H9 (cell line): ENCODE measurements around the gene LGR5. TPM values are rescaled to one million over a fixed set of nuclear protein-coding genes. Genes with fewer than 3 reads are reported as not detected.

ENCODE experiments used
- DNase-seq: peaks from one replicate; pipeline ENCODE4 v3.0.0-alpha.2; 2017
- H2AFZ ChIP-seq: one replicate; pipeline ENCODE4 v1.6.1; 2013; ENCODE audit warnings: mild to moderate bottlenecking, low read length, control low read depth, moderate library complexity
- H2AK5ac ChIP-seq: 2 replicates; pipeline ENCODE4 v1.6.1; 2013; ENCODE audit warnings: low read length, control low read depth, mixed read lengths; ENCODE audit not compliant: insufficient read length
- H2BK120ac ChIP-seq: one replicate; pipeline ENCODE4 v1.6.1; 2013; ENCODE audit warnings: low read depth, mild to moderate bottlenecking, low read length, control low read depth, inconsistent platforms; ENCODE audit not compliant: poor library complexity, severe bottlenecking
- H2BK12ac ChIP-seq: 2 replicates; pipeline ENCODE4 v1.6.1; 2013; ENCODE audit warnings: low read length, control low read depth, mixed read lengths, low read depth; ENCODE audit not compliant: insufficient read length
- H2BK15ac ChIP-seq: 2 replicates; pipeline ENCODE4 v1.6.1; 2013; ENCODE audit warnings: low read depth, low read length, control low read depth
- H2BK20ac ChIP-seq: one replicate; pipeline ENCODE4 v1.6.1; 2013; ENCODE audit warnings: low read depth, mild to moderate bottlenecking, low read length, control low read depth, inconsistent platforms; ENCODE audit not compliant: poor library complexity, severe bottlenecking
- H2BK5ac ChIP-seq: 2 replicates; pipeline ENCODE4 v1.6.1; 2013; ENCODE audit warnings: low read length, control low read depth, mixed read lengths; ENCODE audit not compliant: insufficient read length
- H3K14ac ChIP-seq: 2 replicates; pipeline ENCODE4 v1.6.1; 2013; ENCODE audit warnings: low read length, control low read depth; ENCODE audit not compliant: insufficient read depth
- H3K18ac ChIP-seq: 2 replicates; pipeline ENCODE4 v1.6.1; 2013; ENCODE audit warnings: low read depth, mild to moderate bottlenecking, mixed read lengths, low read length, control low read depth; ENCODE audit not compliant: insufficient read length
- H3K23ac ChIP-seq: 2 replicates; pipeline ENCODE4 v1.6.1; 2013; ENCODE audit warnings: low read length, control low read depth, mixed read lengths, low read depth; ENCODE audit not compliant: insufficient read length
- H3K23me2 ChIP-seq: 2 replicates; pipeline ENCODE4 v1.6.1; 2013; ENCODE audit warnings: low read depth, mild to moderate bottlenecking, mixed read lengths, low read length, control low read depth; ENCODE audit not compliant: insufficient read length, poor library complexity, severe bottlenecking
- H3K27ac ChIP-seq: 2 replicates; pipeline ENCODE4 v1.5.1; 2013; ENCODE audit warnings: low read length, control low read depth, mixed read lengths, low read depth; ENCODE audit not compliant: insufficient read length
- H3K27me3 ChIP-seq: 2 replicates; pipeline ENCODE4 v1.6.1; 2013; ENCODE audit warnings: low read length, control low read depth, inconsistent platforms; ENCODE audit not compliant: insufficient read depth
- H3K4ac ChIP-seq: 2 replicates; pipeline ENCODE4 v1.6.1; 2013; ENCODE audit warnings: low read depth, mild to moderate bottlenecking, control low read depth, inconsistent platforms, low read length, moderate library complexity
- H3K4me1 ChIP-seq: 2 replicates; pipeline ENCODE4 v1.6.1; 2013; ENCODE audit warnings: low read length, control low read depth, inconsistent platforms; ENCODE audit not compliant: insufficient read depth
- H3K4me2 ChIP-seq: 2 replicates; pipeline ENCODE4 v1.6.1; 2013; ENCODE audit warnings: low read length, control low read depth, mixed read lengths; ENCODE audit not compliant: insufficient read length, insufficient read depth
- H3K56ac ChIP-seq: 2 replicates; pipeline ENCODE4 v1.6.1; 2013; ENCODE audit warnings: low read depth, mild to moderate bottlenecking, mixed read lengths, low read length, control low read depth; ENCODE audit not compliant: insufficient read length
- H3K79me1 ChIP-seq: 2 replicates; pipeline ENCODE4 v1.6.1; 2013; ENCODE audit warnings: low read depth, mild to moderate bottlenecking, moderate library complexity, low read length, control low read depth, inconsistent platforms; ENCODE audit not compliant: insufficient read depth, poor library complexity, severe bottlenecking
- H3K79me2 ChIP-seq: 2 replicates; pipeline ENCODE4 v1.6.1; 2013; ENCODE audit warnings: low read length, control low read depth, inconsistent platforms; ENCODE audit not compliant: insufficient read depth
- H3K9ac ChIP-seq: 2 replicates; pipeline ENCODE4 v1.6.1; 2013; ENCODE audit warnings: low read length, control low read depth, mixed read lengths; ENCODE audit not compliant: insufficient read length; ENCODE audit errors: extremely low read depth
- H3K9me3 ChIP-seq: one replicate; pipeline ENCODE4 v1.6.1; 2013; ENCODE audit warnings: low read depth, low read length, inconsistent platforms; ENCODE audit not compliant: control insufficient read depth
- H3T11ph ChIP-seq: one replicate; pipeline ENCODE4 v1.6.1; 2013; ENCODE audit warnings: mild to moderate bottlenecking, low read length, control low read depth, inconsistent platforms
- H4K20me1 ChIP-seq: one replicate; pipeline ENCODE4 v1.6.1; 2013; ENCODE audit not compliant: control insufficient read depth, insufficient read length, insufficient read depth
- H4K5ac ChIP-seq: 2 replicates; pipeline ENCODE4 v1.6.1; 2013; ENCODE audit warnings: low read depth, mild to moderate bottlenecking, mixed read lengths, low read length, control low read depth; ENCODE audit not compliant: insufficient read length
- H4K8ac ChIP-seq: replicated peaks from 2 replicates; pipeline ENCODE4 v1.6.1; 2013; ENCODE audit warnings: low read length, control low read depth, mixed read lengths, low read depth; ENCODE audit not compliant: insufficient read length
- H4K91ac ChIP-seq: 2 replicates; pipeline ENCODE4 v1.6.1; 2013; ENCODE audit warnings: low read depth, mild to moderate bottlenecking, moderate library complexity, mixed read lengths, low read length, control low read depth; ENCODE audit not compliant: insufficient read length
- H3K27ac Mint-ChIP-seq, 3 experiments: 2 replicates in 2 of 3; 3 replicates in 1 of 3; pipeline ENCODE4 v1.8.0; 2020 to 2021; ENCODE audit warnings: mixed read lengths in 3 of 3, mild to moderate bottlenecking in 1 of 3, moderate library complexity in 1 of 3
- H3K27me3 Mint-ChIP-seq: 2 replicates; pipeline ENCODE4 v1.8.0; 2021; ENCODE audit warnings: low read depth, mild to moderate bottlenecking, moderate library complexity, mixed read lengths
- H3K36me3 Mint-ChIP-seq, 3 experiments: 2 replicates in 2 of 3; 3 replicates in 1 of 3; pipeline ENCODE4 v1.8.0; 2020 to 2021; ENCODE audit warnings: low read depth in 3 of 3, mixed read lengths in 3 of 3; ENCODE audit not compliant: insufficient read depth in 1 of 3
- H3K4me1 Mint-ChIP-seq, 2 experiments: 2 replicates each; pipeline ENCODE4 v1.8.0; 2020; ENCODE audit warnings: mixed read lengths in 2 of 2
- H3K4me3 Mint-ChIP-seq, 2 experiments: 2 replicates in 1 of 2; 3 replicates in 1 of 2; pipeline ENCODE4 v1.8.0; 2020 to 2021; ENCODE audit warnings: mild to moderate bottlenecking in 2 of 2, mixed read lengths in 2 of 2, moderate library complexity in 1 of 2
- H3K9me3 Mint-ChIP-seq, 2 experiments: 2 replicates in 1 of 2; 3 replicates in 1 of 2; pipeline ENCODE4 v1.8.0; 2020; ENCODE audit warnings: mild to moderate bottlenecking in 2 of 2, mixed read lengths in 2 of 2, moderate library complexity in 1 of 2
- WGBS: extraction: QIAGEN DNeasy Blood & Tissue Kit; methylation state at CpG from one replicate; pipeline ENCODE4 v1.1.7; 2013; ENCODE audit warnings: missing lambda C conversion rate, low lambda C conversion rate, mixed read lengths; ENCODE audit not compliant: insufficient read length; ENCODE audit errors: extremely low coverage; 5-methylcytosine and 5-hydroxymethylcytosine counted together
- total RNA-seq: library from RNA; stranded (reverse); gene quantifications from 2 replicates; pipeline ENCODE4 v1.2.1, GENCODE V29; 2021
- TF ChIP-seq, protein P1 (sequence below): fragments of 200-600 bp; sonication (generic); conservative IDR thresholded peaks from 3 replicates; pipeline ENCODE4 v1.8.0; 2021; ENCODE audit warnings: antibody characterized with exemption, mild to moderate bottlenecking

The LGR5 gene
- total RNA-seq, 1 experiment from 2014 or later: 0.09 TPM

DNA sequence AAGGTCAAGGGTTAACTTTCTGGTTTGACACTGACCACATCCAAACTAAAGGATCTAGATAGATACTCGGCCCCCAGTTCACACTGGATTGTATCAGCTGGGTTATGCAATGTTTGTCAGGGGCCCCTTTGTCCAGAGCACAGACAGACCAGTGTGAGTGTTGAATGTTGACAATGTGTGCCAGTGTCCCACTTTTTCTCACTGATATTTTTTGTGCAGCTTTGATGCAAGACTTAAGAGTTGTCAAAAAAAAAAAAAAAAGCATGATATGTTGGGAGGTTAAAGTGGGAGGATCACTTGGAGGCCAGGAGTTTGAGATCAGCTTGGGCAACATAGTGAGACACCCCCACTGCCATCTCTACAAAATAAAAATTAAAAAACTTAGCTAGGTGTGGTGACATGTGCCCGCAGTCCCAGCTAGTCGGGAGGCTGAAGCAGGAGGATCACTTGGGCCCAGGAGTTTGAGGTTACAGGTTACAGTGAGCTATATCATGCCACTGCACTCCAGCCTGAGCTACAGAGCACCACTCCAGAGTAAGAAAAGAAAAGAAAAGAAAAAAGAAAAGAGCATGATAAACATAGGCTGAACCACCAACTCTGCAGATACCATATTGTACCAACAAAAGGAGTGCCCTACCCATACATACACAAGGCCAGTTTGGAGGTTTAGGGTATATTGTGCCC lies 97.5 kb downstream of the LGR5 start:
- Histone ChIP-seq H4K20me1 (no peaks in the 10 kb centered on the region), H2BK20ac (no peak overlapping the region), H3K23me2 (no peaks in the 10 kb centered on the region), H3K9ac (no peak overlapping the region), H4K8ac (no peak overlapping the region), H2AFZ (no peak overlapping the region), H4K5ac (no peak overlapping the region), H3K4me1 (no peaks in the 10 kb centered on the region), H2AK5ac (no peak overlapping the region), H3K4me2 (no peak overlapping the region), H4K91ac (no peak overlapping the region), H3K79me1 (no peaks in the 10 kb centered on the region), H3K18ac (no peak overlapping the region), H2BK15ac (no peak overlapping the region), H3K56ac (no peak overlapping the region), H3K27ac (no peak overlapping the region), H3K23ac (no peak overlapping the region), H3K4ac (no peak overlapping the region), H2BK5ac (no peak overlapping the region), H3T11ph (no peak overlapping the region), H3K27me3 (no peaks in the 10 kb centered on the region), H2BK12ac (no peak overlapping the region), H3K79me2 (no peaks in the 10 kb centered on the region), H2BK120ac (no peak overlapping the region), H3K14ac (no peak overlapping the region), H3K9me3 (no peaks in the 10 kb centered on the region)
- Mint-ChIP-seq H3K4me3 (no peak overlapping the region), H3K4me1 (no peaks in the 10 kb centered on the region), H3K27me3 (no peaks in the 10 kb centered on the region), H3K36me3 (no peaks in the 10 kb centered on the region), H3K27ac (no peak overlapping the region), H3K9me3 (no peaks in the 10 kb centered on the region)
- no CpG with 5 or more reads among the region's 3 CpGs for WGBS
- no peak for DNase-seq
- TF ChIP-seq, protein P1, sequence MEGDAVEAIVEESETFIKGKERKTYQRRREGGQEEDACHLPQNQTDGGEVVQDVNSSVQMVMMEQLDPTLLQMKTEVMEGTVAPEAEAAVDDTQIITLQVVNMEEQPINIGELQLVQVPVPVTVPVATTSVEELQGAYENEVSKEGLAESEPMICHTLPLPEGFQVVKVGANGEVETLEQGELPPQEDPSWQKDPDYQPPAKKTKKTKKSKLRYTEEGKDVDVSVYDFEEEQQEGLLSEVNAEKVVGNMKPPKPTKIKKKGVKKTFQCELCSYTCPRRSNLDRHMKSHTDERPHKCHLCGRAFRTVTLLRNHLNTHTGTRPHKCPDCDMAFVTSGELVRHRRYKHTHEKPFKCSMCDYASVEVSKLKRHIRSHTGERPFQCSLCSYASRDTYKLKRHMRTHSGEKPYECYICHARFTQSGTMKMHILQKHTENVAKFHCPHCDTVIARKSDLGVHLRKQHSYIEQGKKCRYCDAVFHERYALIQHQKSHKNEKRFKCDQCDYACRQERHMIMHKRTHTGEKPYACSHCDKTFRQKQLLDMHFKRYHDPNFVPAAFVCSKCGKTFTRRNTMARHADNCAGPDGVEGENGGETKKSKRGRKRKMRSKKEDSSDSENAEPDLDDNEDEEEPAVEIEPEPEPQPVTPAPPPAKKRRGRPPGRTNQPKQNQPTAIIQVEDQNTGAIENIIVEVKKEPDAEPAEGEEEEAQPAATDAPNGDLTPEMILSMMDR: no peak
